Measurements from ENCODE around the gene RTTN. TPM values are rescaled to one million over a fixed set of nuclear protein-coding genes. Genes with fewer than 3 reads are reported as not detected.

Gene RTTN
- total and polyA plus RNA-seq, 4 donors: 2.1 to 17.5 (median 11.8) TPM

- ATAC-seq (ENCODE audit: low FRiP score) (no peak), DNase-seq (no peak)
- WGBS, 2 donors: 71 to 75% methylated on average over 2 of the region's 2 CpGs
- Histone ChIP-seq H3K36me3 (ENCODE audit: control insufficient read depth in 1 of 2, insufficient read depth in 2 of 2, low read length in 1 of 2) (peaks cover 4 to 8% of the 10 kb centered on the region in 2 donors), H3K27me3 (ENCODE audit: control insufficient read depth in 1 of 2, insufficient read depth in 2 of 2, low read length in 1 of 2) (no peaks in the 10 kb centered on the region), H3K9me3 (ENCODE audit: control insufficient read depth, low read length) (no peaks in the 10 kb centered on the region), H3K4me1 (ENCODE audit: control insufficient read depth in 1 of 2, insufficient read depth in 2 of 2, low read length in 2 of 2) (no peaks in the 10 kb centered on the region), H3K4me3 (ENCODE audit: low read length in 2 of 2) (no peak overlapping the region), H3K27ac (ENCODE audit: low read depth in 1 of 2, low read length in 2 of 2) (no peak overlapping the region)
- intact Hi-C loops (cut with DNase I): no loop called here
These were observed 186.4 kb downstream of the RTTN start for GRCh38 chr18:70019136-70019535.

DNA sequence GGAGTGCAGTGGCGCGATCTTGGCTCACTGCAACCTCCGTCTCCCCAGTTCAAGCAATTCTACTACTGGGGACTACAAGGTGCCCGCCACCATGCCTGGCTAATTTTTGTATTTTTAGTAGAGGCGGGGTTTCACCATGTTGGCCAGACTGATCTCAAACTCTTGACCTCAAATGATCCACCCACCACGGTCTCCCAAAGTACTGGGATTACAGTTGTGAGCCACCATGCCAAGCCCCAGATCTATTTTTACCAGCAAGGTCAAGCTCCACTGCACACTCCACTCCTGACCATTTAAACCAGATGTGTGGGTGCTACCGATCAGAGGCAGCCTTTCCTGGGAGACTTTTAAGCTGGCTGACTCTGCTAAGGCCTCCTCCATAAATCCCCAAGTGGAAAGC lies 190.4 kb downstream of the RTTN start:
- intact Hi-C loops (cut with DNase I): no loop called here
- Histone ChIP-seq H3K4me3 (ENCODE audit: low read length in 2 of 2) (no peak overlapping the region), H3K27me3 (ENCODE audit: control insufficient read depth in 1 of 2, insufficient read depth in 2 of 2, low read length in 1 of 2) (no peaks in the 10 kb centered on the region), H3K9me3 (ENCODE audit: control insufficient read depth, low read length) (no peaks in the 10 kb centered on the region), H3K36me3 (ENCODE audit: control insufficient read depth in 1 of 2, insufficient read depth in 2 of 2, low read length in 1 of 2) (peaks cover 0 to 4% of the 10 kb centered on the region in 2 donors), H3K4me1 (ENCODE audit: control insufficient read depth in 1 of 2, insufficient read depth in 2 of 2, low read length in 2 of 2) (no peaks in the 10 kb centered on the region), H3K27ac (ENCODE audit: low read depth in 1 of 2, low read length in 2 of 2) (no peak overlapping the region)
- 34 to 38% methylated on average over 7 of the region's 7 CpGs for WGBS, 2 donors
- ATAC-seq (ENCODE audit: low FRiP score) (peak; percentile 38), DNase-seq (no peak)

- intact Hi-C loops (cut with DNase I): no loop called here
- Histone ChIP-seq H3K36me3 (ENCODE audit: control insufficient read depth in 1 of 2, insufficient read depth in 2 of 2, low read length in 1 of 2) (no peaks in the 10 kb centered on the region), H3K4me3 (ENCODE audit: low read length in 2 of 2) (peak overlapping the region in 1 of 2 donors; percentile 48), H3K4me1 (ENCODE audit: control insufficient read depth in 1 of 2, insufficient read depth in 2 of 2, low read length in 2 of 2) (peaks cover 3 to 6% of the 10 kb centered on the region in 2 donors), H3K27me3 (ENCODE audit: control insufficient read depth in 1 of 2, insufficient read depth in 2 of 2, low read length in 1 of 2) (no peaks in the 10 kb centered on the region), H3K27ac (ENCODE audit: low read depth in 1 of 2, low read length in 2 of 2) (peak overlapping the region in 1 of 2 donors; percentile 57), H3K9me3 (ENCODE audit: control insufficient read depth, low read length) (no peaks in the 10 kb centered on the region)
- 23 to 29% methylated on average over 3 of the region's 3 CpGs for WGBS, 2 donors
- DNase-seq (no peak), ATAC-seq (ENCODE audit: low FRiP score) (peak; percentile 46)
These were observed 199.9 kb downstream of the RTTN start for GRCh38 chr18:70005580-70005979.

DNA sequence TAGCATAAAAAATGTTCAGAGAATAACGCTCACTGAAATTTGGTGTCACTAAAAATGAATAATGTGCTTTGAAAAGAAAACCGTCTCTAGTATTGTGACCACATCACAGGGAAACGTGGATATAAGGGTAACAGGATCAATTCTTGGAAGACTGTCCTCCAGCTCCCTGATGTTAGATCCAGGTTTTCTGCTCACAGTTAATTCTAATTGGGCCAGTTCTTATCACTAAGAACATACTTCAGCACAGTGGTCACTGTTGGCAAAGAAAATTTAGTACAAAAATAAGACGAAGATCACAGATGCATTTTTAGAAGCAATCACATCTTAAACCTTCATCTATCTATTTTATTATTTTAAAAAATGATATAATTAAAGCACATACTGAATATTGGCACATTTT lies 200.8 kb downstream of the RTTN start:
- Histone ChIP-seq H3K27ac (ENCODE audit: low read depth in 1 of 2, low read length in 2 of 2) (no peak overlapping the region), H3K36me3 (ENCODE audit: control insufficient read depth in 1 of 2, insufficient read depth in 2 of 2, low read length in 1 of 2) (peaks cover 0 to 1% of the 10 kb centered on the region in 2 donors), H3K4me3 (ENCODE audit: low read length in 2 of 2) (no peak overlapping the region), H3K27me3 (ENCODE audit: control insufficient read depth in 1 of 2, insufficient read depth in 2 of 2, low read length in 1 of 2) (no peaks in the 10 kb centered on the region), H3K4me1 (ENCODE audit: control insufficient read depth in 1 of 2, insufficient read depth in 2 of 2, low read length in 2 of 2) (peaks cover 3 to 6% of the 10 kb centered on the region in 2 donors), H3K9me3 (ENCODE audit: control insufficient read depth, low read length) (no peaks in the 10 kb centered on the region)
- WGBS, 2 donors: 3 to 7% methylated on average over 4 of the region's 4 CpGs
- peak; percentile 71 for ATAC-seq (ENCODE audit: low FRiP score)
- DNase-seq: no peak
- intact Hi-C loops (cut with DNase I): loop anchor here in 1 of 2 donors (5.0 kb wide), 1 partner anchor 38 kb away; no protein-coding TSS in a partner anchor

- intact Hi-C loops (cut with DNase I): loop anchor here in 1 of 2 donors (5.0 kb wide), 1 partner anchor 43 kb away; no protein-coding TSS in a partner anchor
These were observed 205.8 kb downstream of the RTTN start for GRCh38 chr18:69999656-70000055.

DNA sequence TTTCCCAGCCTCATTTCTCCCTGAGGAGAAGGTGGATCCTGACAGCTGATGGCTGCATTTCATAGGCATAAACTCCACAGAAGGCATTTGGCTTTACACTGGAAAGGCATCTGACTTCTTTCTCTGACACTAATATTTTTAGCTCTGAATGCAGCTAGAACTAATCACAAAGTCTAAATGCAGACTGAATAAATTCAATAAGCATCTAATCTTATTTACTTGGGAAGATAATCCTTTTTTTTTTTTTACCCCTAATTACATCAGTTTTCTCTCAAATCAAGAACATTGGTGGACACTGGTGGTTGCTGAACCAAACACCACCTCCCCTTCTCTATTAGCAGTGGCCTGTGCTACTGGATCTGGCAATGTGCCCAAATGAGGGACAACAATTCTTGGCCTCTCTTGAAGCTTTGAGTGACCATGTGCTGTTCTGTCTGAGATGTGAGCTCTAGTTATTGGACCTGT lies 206.9 kb downstream of the RTTN start:
- H3K4me3 ChIP-seq (ENCODE audit: low read length in 2 of 2): no peak overlapping the region
- H3K4me1 ChIP-seq (ENCODE audit: control insufficient read depth in 1 of 2, insufficient read depth in 2 of 2, low read length in 2 of 2): peaks cover 4% of the 10 kb centered on the region in 2 donors
- H3K9me3 ChIP-seq (ENCODE audit: control insufficient read depth, low read length): no peaks in the 10 kb centered on the region
- no peak for DNase-seq
- intact Hi-C loops (cut with DNase I): no loop called here
- peaks cover 0 to 1% of the 10 kb centered on the region in 2 donors for H3K36me3 ChIP-seq (ENCODE audit: control insufficient read depth in 1 of 2, insufficient read depth in 2 of 2, low read length in 1 of 2)
- ATAC-seq (ENCODE audit: low FRiP score): no peak
- no peak overlapping the region for H3K27ac ChIP-seq (ENCODE audit: low read depth in 1 of 2, low read length in 2 of 2)
- no peaks in the 10 kb centered on the region for H3K27me3 ChIP-seq (ENCODE audit: control insufficient read depth in 1 of 2, insufficient read depth in 2 of 2, low read length in 1 of 2)

More at GRCh38 chr18:69999656-70000055, 205.8 kb downstream of the RTTN start:
- 86% methylated on average over 9 of the region's 9 CpGs for WGBS, 2 donors
- Histone ChIP-seq H3K27me3 (ENCODE audit: control insufficient read depth in 1 of 2, insufficient read depth in 2 of 2, low read length in 1 of 2) (no peaks in the 10 kb centered on the region), H3K4me3 (ENCODE audit: low read length in 2 of 2) (no peak overlapping the region), H3K9me3 (ENCODE audit: control insufficient read depth, low read length) (no peaks in the 10 kb centered on the region), H3K27ac (ENCODE audit: low read depth in 1 of 2, low read length in 2 of 2) (no peak overlapping the region), H3K36me3 (ENCODE audit: control insufficient read depth in 1 of 2, insufficient read depth in 2 of 2, low read length in 1 of 2) (peaks cover 0 to 1% of the 10 kb centered on the region in 2 donors), H3K4me1 (ENCODE audit: control insufficient read depth in 1 of 2, insufficient read depth in 2 of 2, low read length in 2 of 2) (peaks cover 4 to 6% of the 10 kb centered on the region in 2 donors)
- no peak for ATAC-seq (ENCODE audit: low FRiP score)
- no peak for DNase-seq

GRCh38 chr18:69996951-69997798 lies 208.3 kb downstream of the RTTN start:
- DNase-seq (no peak), ATAC-seq (ENCODE audit: low FRiP score) (no peak)
- 55 to 56% methylated on average over 7 of the region's 7 CpGs for WGBS, 2 donors
- intact Hi-C loops (cut with DNase I): no loop called here
- peaks cover 4% of the 10 kb centered on the region in 2 donors for H3K4me1 ChIP-seq (ENCODE audit: control insufficient read depth in 1 of 2, insufficient read depth in 2 of 2, low read length in 2 of 2)
- no peak overlapping the region for H3K4me3 ChIP-seq (ENCODE audit: low read length in 2 of 2)
- H3K27ac ChIP-seq (ENCODE audit: low read depth in 1 of 2, low read length in 2 of 2): no peak overlapping the region
- no peaks in the 10 kb centered on the region for H3K27me3 ChIP-seq (ENCODE audit: control insufficient read depth in 1 of 2, insufficient read depth in 2 of 2, low read length in 1 of 2)
- H3K36me3 ChIP-seq (ENCODE audit: control insufficient read depth in 1 of 2, insufficient read depth in 2 of 2, low read length in 1 of 2): peaks cover 0 to 4% of the 10 kb centered on the region in 2 donors
- H3K9me3 ChIP-seq (ENCODE audit: control insufficient read depth, low read length): no peaks in the 10 kb centered on the region

- intact Hi-C loops (cut with DNase I): no loop called here
- ATAC-seq (ENCODE audit: low FRiP score): no peak
These were observed 209.1 kb downstream of the RTTN start for GRCh38 chr18:69996417-69996816.

GRCh38 chr18:69995774-69996173 lies 209.7 kb downstream of the RTTN start:
- peaks cover 4% of the 10 kb centered on the region in 2 donors for H3K4me1 ChIP-seq (ENCODE audit: control insufficient read depth in 1 of 2, insufficient read depth in 2 of 2, low read length in 2 of 2)
- no peak overlapping the region for H3K27ac ChIP-seq (ENCODE audit: low read depth in 1 of 2, low read length in 2 of 2)
- no peaks in the 10 kb centered on the region for H3K27me3 ChIP-seq (ENCODE audit: control insufficient read depth in 1 of 2, insufficient read depth in 2 of 2, low read length in 1 of 2)
- DNase-seq (no peak), ATAC-seq (ENCODE audit: low FRiP score) (no peak)
- peaks cover 0 to 4% of the 10 kb centered on the region in 2 donors for H3K36me3 ChIP-seq (ENCODE audit: control insufficient read depth in 1 of 2, insufficient read depth in 2 of 2, low read length in 1 of 2)
- intact Hi-C loops (cut with DNase I): no loop called here
- H3K4me3 ChIP-seq (ENCODE audit: low read length in 2 of 2): no peak overlapping the region
- 89% methylated on average over 3 of the region's 3 CpGs for WGBS, 2 donors
- H3K9me3 ChIP-seq (ENCODE audit: control insufficient read depth, low read length): no peaks in the 10 kb centered on the region

More at GRCh38 chr18:69996417-69996816, 209.1 kb downstream of the RTTN start:
- Histone ChIP-seq H3K9me3 (ENCODE audit: control insufficient read depth, low read length) (no peaks in the 10 kb centered on the region), H3K36me3 (ENCODE audit: control insufficient read depth in 1 of 2, insufficient read depth in 2 of 2, low read length in 1 of 2) (peaks cover 0 to 4% of the 10 kb centered on the region in 2 donors), H3K4me1 (ENCODE audit: control insufficient read depth in 1 of 2, insufficient read depth in 2 of 2, low read length in 2 of 2) (peaks cover 4% of the 10 kb centered on the region in 2 donors), H3K27ac (ENCODE audit: low read depth in 1 of 2, low read length in 2 of 2) (no peak overlapping the region), H3K4me3 (ENCODE audit: low read length in 2 of 2) (no peak overlapping the region), H3K27me3 (ENCODE audit: control insufficient read depth in 1 of 2, insufficient read depth in 2 of 2, low read length in 1 of 2) (no peaks in the 10 kb centered on the region)
- DNase-seq: no peak
- 15 to 18% methylated on average over 2 of the region's 2 CpGs for WGBS, 2 donors
